K562 (cell line): ENCODE measurements around the gene SELPLG. TPM values are rescaled to one million over a fixed set of nuclear protein-coding genes. Genes with fewer than 3 reads are reported as not detected.
"Not testable (repeated sequence)": the region's sequence is repeated elsewhere in the genome, so short reads cannot be mapped to it uniquely, and the experiment has no call there.

Experiments used
- ATAC-seq: fragments of 200-7000 bp; cut with Tn5 transposase; 3 replicates; pipeline ENCODE4 v1.9.1; 2020; ENCODE audit warnings: moderate library complexity
- BruUV-seq: library from RNA; stranded (reverse); fragments of 400-500 nt; replicated peaks from 2 replicates; lab custom pipeline; 2021; lab: Mats Ljungman, UMichigan
- CTCF ChIA-PET: fragments of 300-600 bp; formaldehyde crosslinking; extraction: SDS; loops from one replicate; lab custom pipeline; 2021; ENCODE audit warnings: low intra/inter-chr PET ratio; lab: Yijun Ruan, JAX
- POLR2A ChIA-PET: fragments of 300-600, 350-650 bp; sonication (Branson Sonifier 250); formaldehyde crosslinking; extraction: SDS; loops from one replicate; lab custom pipeline; 2021; ENCODE audit warnings: antibody characterized with exemption, inconsistent platforms; lab: Yijun Ruan, JAX
- DNase-seq, 4 experiments: peaks; one replicate each; pipeline versions ENCODE4 v3.0.0 to v3.0.0-alpha.2; 2011 to 2018; ENCODE audit warnings: low spot score in 3 of 4, mixed read lengths in 3 of 4; ENCODE audit errors: extremely low read depth in 1 of 4
- FAIRE-seq: peaks from 2 replicates; lab custom pipeline; 2011; peaks lifted over from hg19 to GRCh38; lab: Jason Lieb, UNC
- H2AFZ ChIP-seq: 2 replicates; pipeline ENCODE4 v1.6.0; 2011; ENCODE audit warnings: low read depth, low read length, control low read depth, inconsistent platforms
- H3K27ac ChIP-seq: fragments of 200-600 bp; 3 replicates; pipeline ENCODE4 v1.8.0; 2011; ENCODE audit warnings: low read depth, mild to moderate bottlenecking, control low read depth, inconsistent platforms, low read length, moderate library complexity, mixed read lengths; ENCODE audit errors: extremely low read depth
- H3K27me3 ChIP-seq, 2 experiments: fragments of 300-600 bp in 1 of 2; 2 replicates in 1 of 2; 3 replicates in 1 of 2; pipeline versions ENCODE4 v1.6.0 to v1.8.0; 2011; ENCODE audit warnings: inconsistent platforms in 2 of 2, low read length in 2 of 2, mild to moderate bottlenecking in 1 of 2, mixed read lengths in 1 of 2, moderate library complexity in 1 of 2; ENCODE audit not compliant: control insufficient read depth in 2 of 2, insufficient read depth in 2 of 2
- H3K36me3 ChIP-seq: fragments of 300-600 bp; 3 replicates; pipeline ENCODE4 v1.8.0; 2011; ENCODE audit warnings: mild to moderate bottlenecking, low read length, inconsistent platforms; ENCODE audit not compliant: control insufficient read depth, insufficient read depth
- H3K4me1 ChIP-seq, 2 experiments: fragments of 200-600 bp in 1 of 2; replicated peaks in 1 of 2; 2 replicates in 1 of 2; 3 replicates in 1 of 2; pipeline versions ENCODE4 v1.5.1 to v1.8.0; 2011; ENCODE audit warnings: inconsistent platforms in 2 of 2, low read length in 2 of 2, mild to moderate bottlenecking in 1 of 2, mixed read lengths in 1 of 2, moderate library complexity in 1 of 2; ENCODE audit not compliant: control insufficient read depth in 2 of 2, insufficient read depth in 2 of 2
- H3K4me2 ChIP-seq: 2 replicates; pipeline ENCODE4 v1.6.1; 2011; ENCODE audit warnings: low read length, control low read depth, inconsistent platforms, mixed read lengths; ENCODE audit not compliant: insufficient read depth
- H3K4me3 ChIP-seq: fragments of 200-600 bp; sonication (generic), shearing (Covaris generic); 2 replicates; pipeline ENCODE4 v1.5.1; 2016; ENCODE audit warnings: control low read depth, inconsistent platforms
- H3K79me2 ChIP-seq: fragments of 200-600 bp; 3 replicates; pipeline ENCODE4 v1.8.0; 2011; ENCODE audit warnings: low read length, inconsistent platforms; ENCODE audit not compliant: control insufficient read depth, insufficient read depth
- H3K9ac ChIP-seq, 2 experiments: 2 replicates each; pipeline versions ENCODE4 v1.6.0 to v1.6.1; 2011; ENCODE audit warnings: low read depth in 2 of 2, low read length in 2 of 2, control low read depth in 1 of 2, inconsistent platforms in 1 of 2, mild to moderate bottlenecking in 1 of 2, mixed read lengths in 1 of 2; ENCODE audit not compliant: insufficient read depth in 1 of 2
- H3K9me1 ChIP-seq: one replicate; pipeline ENCODE4 v1.6.0; 2011; ENCODE audit warnings: inconsistent platforms, mild to moderate bottlenecking, low read length, moderate library complexity; ENCODE audit not compliant: control insufficient read depth, insufficient read depth
- H3K9me3 ChIP-seq: replicated peaks from 2 replicates; pipeline ENCODE4 v1.5.1; 2011; ENCODE audit warnings: low read depth, low read length, inconsistent platforms; ENCODE audit not compliant: control insufficient read depth, insufficient read depth
- H4K20me1 ChIP-seq: replicated peaks from 2 replicates; pipeline ENCODE4 v1.6.1; 2011; ENCODE audit warnings: low read length, inconsistent platforms, mixed read lengths; ENCODE audit not compliant: control insufficient read depth, insufficient read depth
- CREBBP ChIP-seq: IDR thresholded peaks from one replicate; pipeline ENCODE4 v1.6.1; 2012; ENCODE audit warnings: low read depth, mild to moderate bottlenecking, control low read depth, inconsistent platforms, low read length
- FOXJ2 ChIP-seq: fragments of 200-800 bp; sonication (Bioruptor generic); IDR thresholded peaks from 2 replicates; pipeline ENCODE4 v1.6.1; 2016; ENCODE audit warnings: missing genetic modification characterization, missing compliant biosample characterization
- RBM22 ChIP-seq: fragments of 200-400 bp; formaldehyde crosslinking; IDR thresholded peaks from 2 replicates; pipeline ENCODE4 v1.6.1; 2018; ENCODE audit warnings: low read length, low read depth; ENCODE audit not compliant: poor library complexity, severe bottlenecking
- RFX1 ChIP-seq: fragments of 450-650 bp; IDR thresholded peaks from 2 replicates; pipeline ENCODE4 v1.6.1; 2016; ENCODE audit warnings: mild to moderate bottlenecking, moderate library complexity
- SMARCA5 ChIP-seq: fragments of 450-650 bp; IDR thresholded peaks from 2 replicates; pipeline ENCODE4 v1.6.1; 2016
- ZMIZ1 ChIP-seq, 2 experiments: fragments of 150-350 bp in 1 of 2; IDR thresholded peaks; 2 replicates each; pipeline ENCODE4 v1.6.1; 2012 to 2016; ENCODE audit warnings: low read depth in 2 of 2, low read length in 2 of 2, mild to moderate bottlenecking in 1 of 2, moderate library complexity in 1 of 2
- ZNF316 ChIP-seq: fragments of 450-650 bp; IDR thresholded peaks from 2 replicates; pipeline ENCODE4 v1.6.1; 2016
- ZNF512 ChIP-seq: IDR thresholded peaks from 2 replicates; pipeline ENCODE4 v1.6.1; 2016; ENCODE audit warnings: missing genetic modification characterization, missing compliant biosample characterization
- WGBS: fragments of 100-300 bp; shearing (Covaris generic); methylation state at CpG from one replicate; pipeline ENCODE4 v1.1.6; 2016; ENCODE audit warnings: low coverage, mixed read lengths; ENCODE audit not compliant: insufficient coverage; ENCODE audit errors: missing lambda C conversion rate; 5-methylcytosine and 5-hydroxymethylcytosine counted together
- in situ Hi-C: fragments of 300-500 bp; cut with MboI; formaldehyde crosslinking; loops from 4 replicates; pipeline ENCODE4 v1.15.0; 2018; ENCODE audit warnings: inconsistent platforms, mixed read lengths
- intact Hi-C: fragments of 100-400 bp; cut with micrococcal nuclease; formaldehyde crosslinking; loops from 2 replicates; pipeline ENCODE4 v1.14.2; 2022
- polyA plus RNA-seq, 8 experiments: library from polyadenylated mRNA; depleted of rRNA in 4 of 8; stranded (reverse) in 5 of 8; unstranded in 3 of 8; fragments of >200 nt; fragmentation: Nextera tagmentation in 2 of 8; fragmentation: Illumina TruSeq in 1 of 8; extraction: Ambion mirVana in 2 of 8; extraction: Trizol in 1 of 8; gene quantifications; 2 replicates each; pipeline versions ENCODE4 v1.2.1 to v1.2.3, GENCODE V29; 2011 to 2014; ENCODE audit warnings: inconsistent platforms in 1 of 8, missing spikeins in 1 of 8
- total RNA-seq, 7 experiments: library from RNA; depleted of rRNA in 6 of 7; stranded (reverse); fragments of >200 nt in 6 of 7; fragmentation: Illumina TruSeq in 2 of 7; extraction: Trizol in 2 of 7; gene quantifications; 2 replicates each; pipeline versions ENCODE4 v1.2.1 to v1.2.3, GENCODE V29; 2011 to 2021; ENCODE audit warnings: low replicate concordance in 1 of 7
- TF ChIP-seq, protein P1 (sequence below): fragments of 450-650 bp; conservative IDR thresholded peaks from 2 replicates; pipeline ENCODE4 v1.6.1; 2016; ENCODE audit warnings: missing genetic modification characterization, low read depth, mild to moderate bottlenecking, control low read depth, missing compliant biosample characterization

SELPLG gene
- total and polyA plus RNA-seq, 9 of the 15 experiments (the other 6 are each of a cell fraction or from before 2014, with no cell fraction given), result 0.22 to 10.2 (median 1.7) TPM

DNA sequence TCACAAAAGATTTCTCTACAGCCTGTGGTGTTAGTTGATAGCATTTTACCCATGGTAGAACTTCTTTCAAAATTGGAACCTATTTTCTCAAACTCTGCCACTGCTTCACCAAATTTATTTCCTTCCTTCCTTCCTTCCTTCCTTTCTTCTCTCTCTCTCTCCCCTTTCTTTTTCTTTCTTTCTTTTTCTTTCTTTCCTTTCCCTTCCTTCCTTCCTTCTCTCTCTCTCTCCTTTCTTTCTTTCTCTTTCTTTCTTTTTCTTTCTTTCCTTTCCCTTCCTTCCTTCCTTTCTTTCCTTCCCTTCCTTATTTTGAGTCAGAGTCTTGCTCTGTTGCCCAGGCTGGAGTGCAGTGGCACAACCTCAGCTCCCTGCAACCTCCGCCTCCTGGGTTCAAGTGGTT is 59.4 kb downstream of the SELPLG start:
- H2AFZ ChIP-seq, H3K4me3 ChIP-seq, ATAC-seq, H3K4me1 ChIP-seq, in situ Hi-C loops, FAIRE-seq, H3K4me2 ChIP-seq, H3K79me2 ChIP-seq, H4K20me1 ChIP-seq, H3K27ac ChIP-seq, DNase-seq, CTCF ChIA-PET, H3K9ac ChIP-seq, BruUV-seq, H3K27me3 ChIP-seq, H3K9me3 ChIP-seq, H3K36me3 ChIP-seq, intact Hi-C loops, H3K9me1 ChIP-seq: not testable (repeated sequence)
- POLR2A ChIA-PET, result interaction anchor here (0.6 kb wide), 1 partner anchor 12 kb away, joined by 3 read pairs; no protein-coding TSS in a partner anchor
- WGBS, result 56% methylated on average over 1 of the region's 1 CpG
- peak; percentile 96 for TF ChIP-seq ZNF512 (tag)
- 0 out of 2 replicates have a peak, but pooled peaks have one; percentile 34 for TF ChIP-seq SMARCA5

DNA sequence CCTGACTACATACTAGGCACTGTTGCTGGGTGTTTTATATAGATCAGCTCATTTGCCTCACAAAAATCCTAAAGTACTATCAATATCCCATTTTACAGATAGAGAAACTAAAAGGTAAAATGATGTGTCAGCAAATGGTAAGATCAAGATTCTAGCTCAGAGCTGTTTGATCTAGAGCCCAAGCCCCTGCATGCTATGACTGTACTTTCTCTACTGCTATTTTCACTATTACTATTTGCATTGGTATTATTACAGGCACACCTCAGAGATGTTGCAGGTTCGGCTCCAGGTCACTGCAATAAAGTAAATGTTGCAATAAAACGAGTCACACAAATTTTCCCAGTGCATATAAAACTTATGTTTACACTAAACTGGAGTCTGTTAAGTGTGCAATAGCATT is 60.4 kb downstream of the SELPLG start:
- Histone ChIP-seq H2AFZ (no peak overlapping the region), H3K36me3 (peaks cover 7% of the 10 kb centered on the region; the same call in 1 of the 3 replicates), H3K4me1 (no peaks in the 10 kb centered on the region), H3K9me3 (no peaks in the 10 kb centered on the region), H3K9me1 (no peaks in the 10 kb centered on the region), H4K20me1 (no peaks in the 10 kb centered on the region), H3K27me3 (no peaks in the 10 kb centered on the region), H3K4me3 (no peak overlapping the region), H3K27ac (no peak overlapping the region), H3K79me2 (no peaks in the 10 kb centered on the region), H3K4me2 (no peak overlapping the region), H3K9ac (no peak overlapping the region)
- no peak for DNase-seq
- no TSS peak for BruUV-seq
- 0% methylated on average over 2 of the region's 2 CpGs for WGBS
- FAIRE-seq, result no peak
- intact Hi-C loops, result no loop called here
- in situ Hi-C loops, result no loop called here
- ATAC-seq, result no peak
- ChIA-PET CTCF (no interaction called here), POLR2A (interaction anchor here (1.1 kb wide), 1 partner anchor 9 kb away, joined by 3 read pairs; no protein-coding TSS in a partner anchor)
- TF ChIP-seq ZNF316 (peak; percentile 92), RBM22 (no peak), ZMIZ1 (IDR thresholded peaks at IDR 0.05; ENCODE audit: low read depth in 2 of 2, low read length in 2 of 2) (no peak), RFX1 (no peak), CREBBP (no peak), FOXJ2 (tag) (no peak)
- TF ChIP-seq, protein P1, sequence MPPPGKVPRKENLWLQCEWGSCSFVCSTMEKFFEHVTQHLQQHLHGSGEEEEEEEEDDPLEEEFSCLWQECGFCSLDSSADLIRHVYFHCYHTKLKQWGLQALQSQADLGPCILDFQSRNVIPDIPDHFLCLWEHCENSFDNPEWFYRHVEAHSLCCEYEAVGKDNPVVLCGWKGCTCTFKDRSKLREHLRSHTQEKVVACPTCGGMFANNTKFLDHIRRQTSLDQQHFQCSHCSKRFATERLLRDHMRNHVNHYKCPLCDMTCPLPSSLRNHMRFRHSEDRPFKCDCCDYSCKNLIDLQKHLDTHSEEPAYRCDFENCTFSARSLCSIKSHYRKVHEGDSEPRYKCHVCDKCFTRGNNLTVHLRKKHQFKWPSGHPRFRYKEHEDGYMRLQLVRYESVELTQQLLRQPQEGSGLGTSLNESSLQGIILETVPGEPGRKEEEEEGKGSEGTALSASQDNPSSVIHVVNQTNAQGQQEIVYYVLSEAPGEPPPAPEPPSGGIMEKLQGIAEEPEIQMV, result no peak
